ENCODE results near the gene SNX24.
A peak's percentile ranks its signal among the peaks of the same experiment; 100 is the strongest.

SNX24 gene

GRCh38 chr5:123035360-123035917 lies 190.0 kb downstream of the SNX24 start:
- DNase-seq: peak; percentile 51

GRCh38 chr5:123035918-123036390 lies 190.5 kb downstream of the SNX24 start:
- peak; percentile 76 for DNase-seq

GRCh38 chr5:123036391-123037103 lies 191.1 kb downstream of the SNX24 start, which contains the start of gene PPIC:
Gene PPIC, minus strand, starts transcription at chr5:123036725. Its CDS starts 100 bp downstream, at chr5:123036625.
- peak; percentile 90 for DNase-seq

- DNase-seq: no peak
Measured at GRCh38 chr5:123037104-123037418, 191.6 kb downstream of the SNX24 start.

- DNase-seq: no peak
Measured at GRCh38 chr5:123039673-123040072, 194.3 kb downstream of the SNX24 start.

- no peak for DNase-seq
Measured at GRCh38 chr5:123044926-123045617, 199.7 kb downstream of the SNX24 start.

GRCh38 chr5:123046222-123046621 lies 200.8 kb downstream of the SNX24 start:
- DNase-seq: no peak

- no peak for DNase-seq
Measured at GRCh38 chr5:123047706-123048105, 202.3 kb downstream of the SNX24 start.

GRCh38 chr5:123051206-123051605 lies 205.8 kb downstream of the SNX24 start:
- no peak for DNase-seq
